Activated CD4-positive, alpha-beta memory T cell treated with anti-CD3 and anti-CD28 coated beads for 36 hours (primary cell): ENCODE measurements around the gene SLC38A4. TPM values are rescaled to one million over a fixed set of nuclear protein-coding genes. Genes with fewer than 3 reads are reported as not detected.

Experiments
- CTCF ChIA-PET: fragments of 350-600 bp; sonication (Branson Sonifier 250); formaldehyde crosslinking; loops from one replicate; lab custom pipeline; 2021; ENCODE audit warnings: antibody characterized with exemption, inconsistent platforms; lab: Charles Lee
- POLR2A ChIA-PET: fragments of 350-600 bp; sonication (Branson Sonifier 250); formaldehyde crosslinking; loops from one replicate; lab custom pipeline; 2021; ENCODE audit warnings: antibody characterized with exemption; lab: Charles Lee
- DNase-seq: peaks from one replicate; pipeline ENCODE4 v3.0.0-alpha.2; 2020
- H3K27ac Mint-ChIP-seq: one replicate; pipeline ENCODE4 v1.8.0; 2021; ENCODE audit warnings: mixed read lengths
- H3K27me3 Mint-ChIP-seq: one replicate; pipeline ENCODE4 v1.8.0; 2021; ENCODE audit warnings: mixed read lengths
- H3K36me3 Mint-ChIP-seq: one replicate; pipeline ENCODE4 v1.8.0; 2021; ENCODE audit warnings: mixed read lengths
- H3K4me1 Mint-ChIP-seq: one replicate; pipeline ENCODE4 v1.8.0; 2021; ENCODE audit warnings: low read depth, mixed read lengths
- H3K4me3 Mint-ChIP-seq: one replicate; pipeline ENCODE4 v1.8.0; 2021; ENCODE audit warnings: mild to moderate bottlenecking, mixed read lengths
- H3K9me3 Mint-ChIP-seq: one replicate; pipeline ENCODE4 v1.8.0; 2021; ENCODE audit warnings: mixed read lengths
- intact Hi-C: fragments of 100-400 bp; cut with micrococcal nuclease; formaldehyde crosslinking; loops from one replicate; pipeline ENCODE4 v1.15.1; 2023
- total RNA-seq, 2 experiments: library from RNA; stranded (reverse); gene quantifications; one replicate each; pipeline ENCODE4 v1.2.3, GENCODE V29; 2021

The SLC38A4 gene
- total RNA-seq, 2 experiments from 2014 or later = not detected

- no peaks in the 10 kb centered on the region for H3K4me1 Mint-ChIP-seq
- H3K9me3 Mint-ChIP-seq = peaks cover under 1% of the 10 kb centered on the region
- intact Hi-C loops = no loop called here
- H3K4me3 Mint-ChIP-seq = no peak overlapping the region
- DNase-seq = no peak
- ChIA-PET POLR2A (no interaction called here), CTCF (no interaction called here)
- no peaks in the 10 kb centered on the region for H3K36me3 Mint-ChIP-seq
- H3K27ac Mint-ChIP-seq = no peak overlapping the region
- peaks cover 23% of the 10 kb centered on the region for H3K27me3 Mint-ChIP-seq
Observed at GRCh38 chr12:46841891-46842290, 16.1 kb upstream of the SLC38A4 start.

- H3K4me1 Mint-ChIP-seq = no peaks in the 10 kb centered on the region
- H3K4me3 Mint-ChIP-seq = no peak overlapping the region
- H3K9me3 Mint-ChIP-seq = no peaks in the 10 kb centered on the region
- ChIA-PET CTCF (no interaction called here), POLR2A (no interaction called here)
- H3K27ac Mint-ChIP-seq = no peak overlapping the region
- intact Hi-C loops = no loop called here
- no peak for DNase-seq
- no peaks in the 10 kb centered on the region for H3K36me3 Mint-ChIP-seq
- H3K27me3 Mint-ChIP-seq = peaks cover 24% of the 10 kb centered on the region
Observed at GRCh38 chr12:46839964-46840363, 14.2 kb upstream of the SLC38A4 start.

- Mint-ChIP-seq H3K27ac (no peak overlapping the region), H3K36me3 (no peaks in the 10 kb centered on the region), H3K4me3 (no peak overlapping the region), H3K27me3 (peaks cover 26% of the 10 kb centered on the region), H3K4me1 (no peaks in the 10 kb centered on the region), H3K9me3 (no peaks in the 10 kb centered on the region)
- ChIA-PET CTCF (no interaction called here), POLR2A (no interaction called here)
- DNase-seq = no peak
- intact Hi-C loops = no loop called here
Observed at GRCh38 chr12:46839232-46839631, 13.4 kb upstream of the SLC38A4 start.

GRCh38 chr12:46835785-46836184, 10.0 kb upstream of the SLC38A4 start:
- intact Hi-C loops = no loop called here
- Mint-ChIP-seq H3K36me3 (no peaks in the 10 kb centered on the region), H3K27me3 (peaks cover 40% of the 10 kb centered on the region), H3K9me3 (no peaks in the 10 kb centered on the region), H3K27ac (no peak overlapping the region), H3K4me3 (no peak overlapping the region), H3K4me1 (peaks cover 8% of the 10 kb centered on the region)
- ChIA-PET CTCF (no interaction called here), POLR2A (interaction anchor here (0.6 kb wide), 1 partner anchor 104 kb away, joined by 4 read pairs; no protein-coding TSS in a partner anchor)
- DNase-seq = no peak

GRCh38 chr12:46832130-46832704, 6.4 kb upstream of the SLC38A4 start:
- no peak for DNase-seq
- POLR2A ChIA-PET = no interaction called here
- H3K9me3 Mint-ChIP-seq = no peaks in the 10 kb centered on the region

GRCh38 chr12:46831335-46832129, 5.7 kb upstream of the SLC38A4 start:
- ChIA-PET POLR2A (no interaction called here), CTCF (no interaction called here)
- Mint-ChIP-seq H3K27me3 (peaks cover 41% of the 10 kb centered on the region), H3K36me3 (no peaks in the 10 kb centered on the region), H3K4me1 (peaks cover 9% of the 10 kb centered on the region), H3K27ac (no peak overlapping the region), H3K9me3 (no peaks in the 10 kb centered on the region), H3K4me3 (peak overlapping the region; percentile 40)
- intact Hi-C loops = no loop called here
- no peak for DNase-seq

More at GRCh38 chr12:46832130-46832704, 6.4 kb upstream of the SLC38A4 start:
- CTCF ChIA-PET = no interaction called here
- no peaks in the 10 kb centered on the region for H3K36me3 Mint-ChIP-seq
- peaks cover 44% of the 10 kb centered on the region for H3K27me3 Mint-ChIP-seq
- no peak overlapping the region for H3K27ac Mint-ChIP-seq
- no peak overlapping the region for H3K4me3 Mint-ChIP-seq
- intact Hi-C loops = no loop called here
- peaks cover 9% of the 10 kb centered on the region for H3K4me1 Mint-ChIP-seq

- Mint-ChIP-seq H3K9me3 (no peaks in the 10 kb centered on the region), H3K4me3 (peak overlapping the region; percentile 40), H3K27ac (no peak overlapping the region), H3K36me3 (no peaks in the 10 kb centered on the region), H3K27me3 (peaks cover 47% of the 10 kb centered on the region), H3K4me1 (peaks cover 9% of the 10 kb centered on the region)
- no peak for DNase-seq
- POLR2A ChIA-PET = no interaction called here
- CTCF ChIA-PET = no interaction called here
- intact Hi-C loops = no loop called here
Observed at GRCh38 chr12:46830731-46831334, 5.0 kb upstream of the SLC38A4 start.

GRCh38 chr12:46824709-46825108, 1.1 kb downstream of the SLC38A4 start:
- Mint-ChIP-seq H3K4me3 (no peak overlapping the region), H3K4me1 (no peaks in the 10 kb centered on the region), H3K27ac (no peak overlapping the region), H3K27me3 (peaks cover 38% of the 10 kb centered on the region), H3K36me3 (no peaks in the 10 kb centered on the region), H3K9me3 (no peaks in the 10 kb centered on the region)
- ChIA-PET POLR2A (no interaction called here), CTCF (no interaction called here)
- DNase-seq = no peak
- intact Hi-C loops = no loop called here

GRCh38 chr12:46818642-46819041, 7.2 kb downstream of the SLC38A4 start:
- intact Hi-C loops = no loop called here
- no peaks in the 10 kb centered on the region for H3K4me1 Mint-ChIP-seq
- CTCF ChIA-PET = no interaction called here
- no peak overlapping the region for H3K27ac Mint-ChIP-seq
- H3K27me3 Mint-ChIP-seq = peaks cover 14% of the 10 kb centered on the region
- no peaks in the 10 kb centered on the region for H3K36me3 Mint-ChIP-seq
- no peak overlapping the region for H3K4me3 Mint-ChIP-seq
- H3K9me3 Mint-ChIP-seq = no peaks in the 10 kb centered on the region
- POLR2A ChIA-PET = no interaction called here
- DNase-seq = no peak

GRCh38 chr12:46815809-46816208, 10.0 kb downstream of the SLC38A4 start:
- H3K27ac Mint-ChIP-seq = no peak overlapping the region
- DNase-seq = no peak
- no peaks in the 10 kb centered on the region for H3K9me3 Mint-ChIP-seq
- H3K36me3 Mint-ChIP-seq = no peaks in the 10 kb centered on the region
- H3K4me3 Mint-ChIP-seq = no peak overlapping the region
- peaks cover 4% of the 10 kb centered on the region for H3K27me3 Mint-ChIP-seq
- ChIA-PET CTCF (no interaction called here), POLR2A (no interaction called here)
- intact Hi-C loops = no loop called here
- peaks cover 5% of the 10 kb centered on the region for H3K4me1 Mint-ChIP-seq

- Mint-ChIP-seq H3K4me1 (peaks cover 5% of the 10 kb centered on the region), H3K27me3 (peaks cover 2% of the 10 kb centered on the region), H3K36me3 (no peaks in the 10 kb centered on the region), H3K4me3 (no peak overlapping the region), H3K27ac (no peak overlapping the region), H3K9me3 (no peaks in the 10 kb centered on the region)
- POLR2A ChIA-PET = no interaction called here
- intact Hi-C loops = no loop called here
- DNase-seq = no peak
- CTCF ChIA-PET = no interaction called here
Observed at GRCh38 chr12:46814143-46814542, 11.7 kb downstream of the SLC38A4 start.

GRCh38 chr12:46811185-46811584, 14.6 kb downstream of the SLC38A4 start:
- H3K27ac Mint-ChIP-seq = no peak overlapping the region
- peaks cover 5% of the 10 kb centered on the region for H3K4me1 Mint-ChIP-seq
- H3K9me3 Mint-ChIP-seq = no peaks in the 10 kb centered on the region
- H3K36me3 Mint-ChIP-seq = no peaks in the 10 kb centered on the region
- ChIA-PET POLR2A (no interaction called here), CTCF (no interaction called here)
- no peak for DNase-seq
- H3K4me3 Mint-ChIP-seq = no peak overlapping the region
- H3K27me3 Mint-ChIP-seq = peaks cover 8% of the 10 kb centered on the region
- intact Hi-C loops = no loop called here
